Measurements from ENCODE around the gene THG1L. TPM values are rescaled to one million over a fixed set of nuclear protein-coding genes. Genes with fewer than 3 reads are reported as not detected.

THG1L gene
- total and polyA plus RNA-seq, 2 of the 4 experiments (the other 2 are of a cell fraction): 15.2 to 20.4 TPM

GRCh38 chr5:157747766-157748700, 16.8 kb downstream of the THG1L start:
- CTCF ChIA-PET: interaction anchor here (0.6 to 1.0 kb wide), 4 partner anchors 10 to 1232 kb away, joined by 3 to 4 read pairs (median 3); no protein-coding TSS in a partner anchor
- H3K56ac ChIP-seq (ENCODE audit: extremely low read depth, insufficient read depth, low read length): no peak overlapping the region
- H3K27ac ChIP-seq (ENCODE audit: insufficient read depth, low read length): peak overlapping the region; percentile 43; the same call in 1 of the 2 replicates

More at GRCh38 chr5:157747766-157748700, 16.8 kb downstream of the THG1L start:
- Histone ChIP-seq H4K5ac (ENCODE audit: low read depth, low read length) (peak overlapping the region; percentile 58), H2AK9ac (replicated peaks; ENCODE audit: low read depth, low read length, poor library complexity) (no peak overlapping the region), H3K4me1 (ENCODE audit: control insufficient read depth, insufficient read depth, low read length) (peaks cover 5% of the 10 kb centered on the region), H2BK120ac (ENCODE audit: low read depth, low read length) (peak overlapping the region; percentile 9; the same call in 1 of the 2 replicates), H3K18ac (ENCODE audit: low read depth, low read length) (peak overlapping the region; percentile 75), H4K8ac (ENCODE audit: low read depth in 2 of 2, low read length in 2 of 2) (peak overlapping the region; percentile 44 to 68; a peak in 3 of 4 replicates), H3K4me2 (ENCODE audit: low read depth, low read length) (peak overlapping the region; percentile 16; the same call in 1 of the 2 replicates), H3K79me1 (ENCODE audit: low read depth in 1 of 2, low read length in 2 of 2) (peaks cover 35 to 48% of the 10 kb centered on the region in 2 experiments), H3K4me3 (ENCODE audit: insufficient read depth, low read depth, low read length) (no peak overlapping the region), H3K9me3 (ENCODE audit: control insufficient read depth, insufficient read depth, low read length) (no peaks in the 10 kb centered on the region), H3K36me3 (ENCODE audit: control insufficient read depth, insufficient read depth, low read length) (no peaks in the 10 kb centered on the region), H2BK5ac (ENCODE audit: low read depth, low read length, poor library complexity, severe bottlenecking) (peak overlapping the region; percentile 50), H3K14ac (replicated peaks; ENCODE audit: low read depth, low read length) (peak overlapping the region; percentile 62), H3K4ac (ENCODE audit: low read depth, low read length) (peak overlapping the region; percentile 65), H4K91ac (ENCODE audit: insufficient read depth, low read depth, low read length) (peak overlapping the region; percentile 13; the same call in 1 of the 2 replicates), H2BK15ac (ENCODE audit: low read depth, low read length) (no peak overlapping the region), H2AFZ (replicated peaks; ENCODE audit: low read length, poor library complexity) (peak overlapping the region; percentile 52), H3K9ac (ENCODE audit: low read depth, low read length) (no peak overlapping the region), H2AK5ac (ENCODE audit: low read depth, low read length) (0 out of 2 replicates have a peak overlapping the region, but pooled peaks have one; percentile 53), H3K23ac (ENCODE audit: low read depth, low read length) (peak overlapping the region; percentile 55; the same call in 1 of the 2 replicates), H3K27me3 (ENCODE audit: control insufficient read depth, insufficient read depth, low read length) (no peaks in the 10 kb centered on the region), H2BK20ac (ENCODE audit: low read depth, low read length) (no peak overlapping the region), H3K9me1 (ENCODE audit: insufficient read depth, low read length) (peaks cover 5% of the 10 kb centered on the region; the same call in 1 of the 2 replicates), H4K20me1 (ENCODE audit: insufficient read depth, low read length) (no peaks in the 10 kb centered on the region)
- ATAC-seq (ENCODE audit: low read depth) (no peak), DNase-seq (no peak)
- in situ Hi-C loops (cut with MboI; ENCODE audit: low sequenced_read_pairs): loop anchor here (10.0 kb wide), 1 partner anchor 603 kb away; the partner anchor contains the start of gene MED7
- TF ChIP-seq ELK1 (IDR thresholded peaks at IDR 0.05; ENCODE audit: borderline replicate concordance, low read depth, low read length) (no peak), FOS (IDR thresholded peaks at IDR 0.05; ENCODE audit: low read depth, low read length) (no peak), RFX5 (IDR thresholded peaks at IDR 0.05; ENCODE audit: low read depth, low read length) (no peak)
- BruUV-seq (replicated peaks): no TSS peak
- POLR2A ChIA-PET (ENCODE audit: unreplicated experiment): no interaction called here
- no CpG with 5 or more reads among the region's 8 CpGs for WGBS, 2 experiments (ENCODE audit: extremely low coverage in 2 of 2, insufficient read length in 1 of 2)
- intact Hi-C loops (cut with micrococcal nuclease): no loop called here
- dilution Hi-C loops (cut with HindIII; ENCODE audit: low sequenced_read_pairs, unreplicated experiment): no loop called here

All from IMR-90 (cell line).